HEK293 (cell line): ENCODE data around the gene CLEC1A.

Source experiments
- CTCF ChIA-PET: fragments of 350-600 bp; formaldehyde crosslinking; extraction: SDS; loops from one replicate; lab custom pipeline; 2021; ENCODE audit warnings: antibody characterized with exemption; lab: Yijun Ruan, JAX
- POLR2A ChIA-PET: fragments of 300-600 bp; formaldehyde crosslinking; extraction: SDS; loops from one replicate; lab custom pipeline; 2020; ENCODE audit warnings: antibody characterized with exemption, inconsistent platforms; lab: Yijun Ruan, JAX
- H3K27ac ChIP-seq: fragments of 200-500 bp; sonication (Bioruptor generic); 2 replicates; pipeline ENCODE4 v1.5.1; 2014; ENCODE audit warnings: low read depth, low read length, control low read depth, inconsistent platforms; ENCODE audit errors: extremely low read depth
- H3K36me3 ChIP-seq, 2 experiments: fragments of 200-500 bp in 1 of 2; sonication (Bioruptor generic) in 1 of 2; 1 replicate in 1 of 2; 2 replicates in 1 of 2; pipeline ENCODE4 v1.5.1; 2014 to 2017; ENCODE audit warnings: inconsistent platforms in 2 of 2, low read length in 2 of 2; ENCODE audit not compliant: control insufficient read depth in 2 of 2, insufficient read depth in 1 of 2
- H3K4me1 ChIP-seq: fragments of 200-500 bp; sonication (Bioruptor generic); 2 replicates; pipeline ENCODE4 v1.5.1; 2014; ENCODE audit warnings: mild to moderate bottlenecking, low read length, inconsistent platforms; ENCODE audit not compliant: control insufficient read depth, insufficient read depth
- H3K4me3 ChIP-seq: 2 replicates; pipeline ENCODE4 v1.5.1; 2011; ENCODE audit warnings: low read depth, mild to moderate bottlenecking, control low read depth, low read length, moderate library complexity
- H3K9me3 ChIP-seq: fragments of 200-500 bp; sonication (Bioruptor generic); 2 replicates; pipeline ENCODE4 v1.5.1; 2014; ENCODE audit warnings: low read depth, low read length, inconsistent platforms; ENCODE audit not compliant: control insufficient read depth, insufficient read depth
- HOXC10 ChIP-seq: sonication (generic); formaldehyde crosslinking; IDR thresholded peaks from 2 replicates; pipeline ENCODE4 v1.8.1; 2023; ENCODE audit warnings: mild to moderate bottlenecking, missing genetic modification reagents
- KLF16 ChIP-seq: fragments of 450-650 bp; formaldehyde crosslinking; IDR thresholded peaks from 2 replicates; pipeline ENCODE4 v1.5.1; 2017; ENCODE audit warnings: missing biosample characterization, missing genetic modification characterization
- MEIS1 ChIP-seq: sonication (generic); formaldehyde crosslinking; IDR thresholded peaks from 2 replicates; pipeline ENCODE4 v1.8.1; 2022; ENCODE audit warnings: missing genetic modification reagents, mild to moderate bottlenecking, borderline replicate concordance
- OSR2 ChIP-seq: fragments of 450-650 bp; formaldehyde crosslinking; IDR thresholded peaks from 2 replicates; pipeline ENCODE4 v1.5.1; 2016; ENCODE audit warnings: missing biosample characterization, missing genetic modification characterization
- SALL2 ChIP-seq: fragments of 450-650 bp; formaldehyde crosslinking; IDR thresholded peaks from 2 replicates; pipeline ENCODE4 v1.5.0; 2017; ENCODE audit warnings: missing biosample characterization, mild to moderate bottlenecking, missing genetic modification characterization, borderline replicate concordance
- SETDB1 ChIP-seq: IDR thresholded peaks from one replicate; pipeline ENCODE4 v1.6.1; 2017; ENCODE audit warnings: mild to moderate bottlenecking, low read length, moderate library complexity, mixed read lengths; ENCODE audit not compliant: insufficient read length
- TCF7L2 ChIP-seq: IDR thresholded peaks from 2 replicates; pipeline ENCODE4 v1.6.1; 2011; ENCODE audit warnings: low read depth, mild to moderate bottlenecking, inconsistent platforms, low read length, moderate library complexity, borderline replicate concordance
- ZFP3 ChIP-seq: fragments of 450-650 bp; formaldehyde crosslinking; IDR thresholded peaks from 2 replicates; pipeline ENCODE4 v1.5.1; 2016; ENCODE audit warnings: low read depth, missing biosample characterization, missing genetic modification characterization
- ZNF146 ChIP-seq: fragments of 450-650 bp; formaldehyde crosslinking; IDR thresholded peaks from 2 replicates; pipeline ENCODE4 v1.5.1; 2016; ENCODE audit warnings: missing biosample characterization, missing genetic modification characterization
- ZNF324 ChIP-seq: fragments of 450-650 bp; formaldehyde crosslinking; IDR thresholded peaks from 2 replicates; pipeline ENCODE4 v1.5.1; 2016; ENCODE audit warnings: missing biosample characterization, missing genetic modification characterization
- ZNF433 ChIP-seq: fragments of 450-650 bp; formaldehyde crosslinking; IDR thresholded peaks from 2 replicates; pipeline ENCODE4 v1.5.1; 2016; ENCODE audit warnings: missing biosample characterization, missing genetic modification characterization, low read depth
- ZNF529 ChIP-seq: fragments of 450-650 bp; formaldehyde crosslinking; IDR thresholded peaks from 2 replicates; pipeline ENCODE4 v1.5.1; 2017; ENCODE audit warnings: missing genetic modification characterization, missing biosample characterization; ENCODE audit not compliant: insufficient replicate concordance
- ZNF558 ChIP-seq: fragments of 450-650 bp; formaldehyde crosslinking; IDR thresholded peaks from 2 replicates; pipeline ENCODE4 v1.5.1; 2016; ENCODE audit warnings: missing biosample characterization, missing genetic modification characterization
- ZNF561 ChIP-seq: fragments of 450-650 bp; IDR thresholded peaks from 2 replicates; pipeline ENCODE4 v1.5.1; 2018; ENCODE audit warnings: missing biosample characterization, missing genetic modification characterization, borderline replicate concordance
- ZNF621 ChIP-seq: fragments of 450-650 bp; formaldehyde crosslinking; IDR thresholded peaks from 2 replicates; pipeline ENCODE4 v1.5.1; 2017; ENCODE audit warnings: missing biosample characterization, missing genetic modification characterization
- ZNF776 ChIP-seq: fragments of 450-650 bp; formaldehyde crosslinking; IDR thresholded peaks from 2 replicates; pipeline ENCODE4 v1.5.0; 2017; ENCODE audit warnings: missing biosample characterization, missing genetic modification characterization, borderline replicate concordance
- ZNF830 ChIP-seq: fragments of 450-650 bp; IDR thresholded peaks from 2 replicates; pipeline ENCODE4 v1.5.0; 2018; ENCODE audit warnings: missing biosample characterization, missing genetic modification characterization, low read depth, mild to moderate bottlenecking, moderate library complexity
- ZSCAN30 ChIP-seq: fragments of 450-650 bp; IDR thresholded peaks from 2 replicates; pipeline ENCODE4 v1.5.1; 2018; ENCODE audit warnings: missing biosample characterization, mild to moderate bottlenecking, missing genetic modification characterization, moderate library complexity
- TF ChIP-seq, protein P1 (sequence below): fragments of 450-650 bp; formaldehyde crosslinking; IDR thresholded peaks from 2 replicates; pipeline ENCODE4 v1.5.1; 2016; ENCODE audit warnings: missing biosample characterization, missing genetic modification characterization, borderline replicate concordance
- TF ChIP-seq, protein P2 (sequence below): fragments of 450-650 bp; formaldehyde crosslinking; IDR thresholded peaks from 2 replicates; pipeline ENCODE4 v1.5.1; 2016; ENCODE audit warnings: missing biosample characterization, missing genetic modification characterization
- TF ChIP-seq, protein P3 (sequence below): fragments of 450-650 bp; formaldehyde crosslinking; IDR thresholded peaks from 2 replicates; pipeline ENCODE4 v1.5.1; 2017; ENCODE audit warnings: missing biosample characterization, missing genetic modification characterization
- TF ChIP-seq, protein P4 (sequence below): fragments of 450-650 bp; formaldehyde crosslinking; IDR thresholded peaks from 2 replicates; pipeline ENCODE4 v1.5.1; 2017; ENCODE audit warnings: missing biosample characterization, missing genetic modification characterization

The CLEC1A gene

DNA sequence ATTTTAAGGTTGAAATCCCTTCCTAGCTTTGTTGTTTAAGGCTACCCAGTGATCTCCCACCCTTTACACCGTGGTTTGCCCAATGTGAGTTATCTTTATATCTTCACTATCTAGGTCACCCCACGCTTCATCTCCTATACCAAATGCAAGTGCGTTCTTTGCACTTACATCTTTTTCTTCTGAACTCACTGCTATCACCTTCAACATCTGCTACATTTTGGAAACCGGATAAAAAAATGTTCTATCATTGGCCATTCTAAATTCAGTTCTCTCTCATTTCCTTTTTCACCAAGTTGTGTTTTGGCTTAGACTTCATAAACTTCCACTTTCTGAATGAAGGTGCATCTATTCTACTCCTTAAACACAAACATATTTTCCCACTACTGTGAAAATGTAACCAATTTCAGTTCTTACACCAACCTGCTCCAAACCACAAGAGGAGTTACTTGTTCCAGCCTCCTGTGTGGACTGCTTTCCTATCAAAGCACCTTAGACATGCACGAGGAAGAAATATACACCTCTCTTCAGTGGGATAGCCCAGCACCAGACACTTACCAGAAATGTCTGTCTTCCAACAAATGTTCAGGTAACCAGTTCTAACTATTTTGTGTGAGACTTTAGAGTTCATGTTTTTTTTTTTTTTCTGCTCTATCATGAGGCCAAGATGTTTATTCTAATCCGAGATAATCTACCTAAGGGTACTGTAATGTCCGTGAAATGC lies 46.4 kb downstream of the CLEC1A start:
- Histone ChIP-seq H3K27ac (no peak overlapping the region), H3K4me1 (no peaks in the 10 kb centered on the region), H3K36me3 (no peaks in the 10 kb centered on the region), H3K9me3 (no peaks in the 10 kb centered on the region), H3K4me3 (no peak overlapping the region)
- ChIA-PET POLR2A (no interaction called here), CTCF (interaction anchor here (0.7 kb wide), 1 partner anchor 43 kb away, joined by 4 read pairs; no protein-coding TSS in a partner anchor)
- TF ChIP-seq ZNF324 (tag by site-specific recombination) (no peak), ZNF529 (tag by site-specific recombination) (no peak), OSR2 (no peak), ZNF146 (tag by site-specific recombination) (no peak), SETDB1 (no peak)

DNA sequence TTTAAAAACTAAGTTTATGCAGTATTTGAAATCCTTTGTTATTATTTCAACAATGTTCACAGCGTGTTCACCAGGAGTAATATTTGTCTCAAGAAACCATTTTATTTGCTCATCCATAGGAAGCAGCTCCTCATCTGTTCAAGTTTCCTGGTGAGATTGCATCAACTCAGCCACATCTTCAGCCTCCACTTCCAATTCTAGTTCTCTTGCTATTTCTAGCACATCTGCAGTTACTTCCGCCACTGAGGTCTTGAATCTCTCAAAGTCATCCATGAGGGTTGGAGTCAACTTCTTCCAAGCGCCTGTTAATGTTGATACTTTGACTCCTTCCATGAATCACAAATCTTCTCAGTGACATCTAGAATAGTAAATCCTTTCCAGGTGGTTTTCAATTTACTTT lies 50.3 kb downstream of the CLEC1A start:
- ChIA-PET POLR2A (no interaction called here), CTCF (interaction anchor here (0.7 kb wide), 1 partner anchor 14 kb away, joined by 3 read pairs; no protein-coding TSS in a partner anchor)
- Histone ChIP-seq H3K27ac (no peak overlapping the region), H3K36me3 (no peaks in the 10 kb centered on the region), H3K4me1 (no peaks in the 10 kb centered on the region), H3K9me3 (no peaks in the 10 kb centered on the region), H3K4me3 (no peak overlapping the region)
- TF ChIP-seq, protein P1, sequence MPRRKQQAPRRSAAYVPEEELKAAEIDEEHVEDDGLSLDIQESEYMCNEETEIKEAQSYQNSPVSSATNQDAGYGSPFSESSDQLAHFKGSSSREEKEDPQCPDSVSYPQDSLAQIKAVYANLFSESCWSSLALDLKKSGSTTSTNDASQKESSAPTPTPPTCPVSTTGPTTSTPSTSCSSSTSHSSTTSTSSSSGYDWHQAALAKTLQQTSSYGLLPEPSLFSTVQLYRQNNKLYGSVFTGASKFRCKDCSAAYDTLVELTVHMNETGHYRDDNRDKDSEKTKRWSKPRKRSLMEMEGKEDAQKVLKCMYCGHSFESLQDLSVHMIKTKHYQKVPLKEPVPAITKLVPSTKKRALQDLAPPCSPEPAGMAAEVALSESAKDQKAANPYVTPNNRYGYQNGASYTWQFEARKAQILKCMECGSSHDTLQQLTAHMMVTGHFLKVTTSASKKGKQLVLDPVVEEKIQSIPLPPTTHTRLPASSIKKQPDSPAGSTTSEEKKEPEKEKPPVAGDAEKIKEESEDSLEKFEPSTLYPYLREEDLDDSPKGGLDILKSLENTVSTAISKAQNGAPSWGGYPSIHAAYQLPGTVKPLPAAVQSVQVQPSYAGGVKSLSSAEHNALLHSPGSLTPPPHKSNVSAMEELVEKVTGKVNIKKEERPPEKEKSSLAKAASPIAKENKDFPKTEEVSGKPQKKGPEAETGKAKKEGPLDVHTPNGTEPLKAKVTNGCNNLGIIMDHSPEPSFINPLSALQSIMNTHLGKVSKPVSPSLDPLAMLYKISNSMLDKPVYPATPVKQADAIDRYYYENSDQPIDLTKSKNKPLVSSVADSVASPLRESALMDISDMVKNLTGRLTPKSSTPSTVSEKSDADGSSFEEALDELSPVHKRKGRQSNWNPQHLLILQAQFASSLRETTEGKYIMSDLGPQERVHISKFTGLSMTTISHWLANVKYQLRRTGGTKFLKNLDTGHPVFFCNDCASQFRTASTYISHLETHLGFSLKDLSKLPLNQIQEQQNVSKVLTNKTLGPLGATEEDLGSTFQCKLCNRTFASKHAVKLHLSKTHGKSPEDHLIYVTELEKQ (tag by site-specific recombination): no peak
- TF ChIP-seq ZNF621 (tag by site-specific recombination) (no peak), HOXC10 (CRISPR knock-in tag) (no peak)

DNA sequence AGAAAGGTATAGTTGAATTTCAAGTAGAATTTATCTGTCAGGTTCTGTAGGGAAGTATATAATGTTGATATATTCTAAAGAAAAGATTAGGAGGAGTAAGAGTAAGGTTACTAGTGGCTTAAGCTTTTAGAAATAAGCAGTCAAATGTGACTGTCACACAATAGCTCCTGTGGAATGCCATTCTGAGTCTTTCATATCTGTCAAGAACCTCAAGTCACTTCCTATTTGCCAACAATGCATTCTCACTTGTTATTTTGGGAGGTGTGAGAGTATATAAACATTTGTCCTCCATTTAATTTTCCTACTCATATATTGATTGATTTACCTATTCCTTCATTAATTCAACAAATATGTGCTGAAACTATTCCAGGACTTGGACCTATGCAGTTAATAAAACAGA lies 56.6 kb downstream of the CLEC1A start:
- Histone ChIP-seq H3K27ac (no peak overlapping the region), H3K4me1 (no peaks in the 10 kb centered on the region), H3K9me3 (no peaks in the 10 kb centered on the region), H3K4me3 (no peak overlapping the region), H3K36me3 (no peaks in the 10 kb centered on the region)
- POLR2A ChIA-PET: no interaction called here
- CTCF ChIA-PET: interaction anchor here (0.9 to 1.7 kb wide), 2 partner anchors 32 to 229 kb away, joined by 4 read pairs; partner anchors contain the start of gene CLEC12B
- TF ChIP-seq MEIS1 (CRISPR knock-in tag) (no peak), ZFP3 (tag by site-specific recombination) (no peak), ZNF558 (tag by site-specific recombination) (no peak), ZSCAN30 (tag by site-specific recombination) (no peak), ZNF830 (no peak), ZNF776 (tag by site-specific recombination) (no peak), KLF16 (no peak), TCF7L2 (no peak), SALL2 (tag by site-specific recombination) (no peak), ZNF433 (tag by site-specific recombination) (no peak), ZNF561 (tag by site-specific recombination) (no peak)
- TF ChIP-seq, protein P2, sequence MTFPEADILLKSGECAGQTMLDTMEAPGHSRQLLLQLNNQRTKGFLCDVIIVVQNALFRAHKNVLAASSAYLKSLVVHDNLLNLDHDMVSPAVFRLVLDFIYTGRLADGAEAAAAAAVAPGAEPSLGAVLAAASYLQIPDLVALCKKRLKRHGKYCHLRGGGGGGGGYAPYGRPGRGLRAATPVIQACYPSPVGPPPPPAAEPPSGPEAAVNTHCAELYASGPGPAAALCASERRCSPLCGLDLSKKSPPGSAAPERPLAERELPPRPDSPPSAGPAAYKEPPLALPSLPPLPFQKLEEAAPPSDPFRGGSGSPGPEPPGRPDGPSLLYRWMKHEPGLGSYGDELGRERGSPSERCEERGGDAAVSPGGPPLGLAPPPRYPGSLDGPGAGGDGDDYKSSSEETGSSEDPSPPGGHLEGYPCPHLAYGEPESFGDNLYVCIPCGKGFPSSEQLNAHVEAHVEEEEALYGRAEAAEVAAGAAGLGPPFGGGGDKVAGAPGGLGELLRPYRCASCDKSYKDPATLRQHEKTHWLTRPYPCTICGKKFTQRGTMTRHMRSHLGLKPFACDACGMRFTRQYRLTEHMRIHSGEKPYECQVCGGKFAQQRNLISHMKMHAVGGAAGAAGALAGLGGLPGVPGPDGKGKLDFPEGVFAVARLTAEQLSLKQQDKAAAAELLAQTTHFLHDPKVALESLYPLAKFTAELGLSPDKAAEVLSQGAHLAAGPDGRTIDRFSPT: no peak
- TF ChIP-seq, protein P3, sequence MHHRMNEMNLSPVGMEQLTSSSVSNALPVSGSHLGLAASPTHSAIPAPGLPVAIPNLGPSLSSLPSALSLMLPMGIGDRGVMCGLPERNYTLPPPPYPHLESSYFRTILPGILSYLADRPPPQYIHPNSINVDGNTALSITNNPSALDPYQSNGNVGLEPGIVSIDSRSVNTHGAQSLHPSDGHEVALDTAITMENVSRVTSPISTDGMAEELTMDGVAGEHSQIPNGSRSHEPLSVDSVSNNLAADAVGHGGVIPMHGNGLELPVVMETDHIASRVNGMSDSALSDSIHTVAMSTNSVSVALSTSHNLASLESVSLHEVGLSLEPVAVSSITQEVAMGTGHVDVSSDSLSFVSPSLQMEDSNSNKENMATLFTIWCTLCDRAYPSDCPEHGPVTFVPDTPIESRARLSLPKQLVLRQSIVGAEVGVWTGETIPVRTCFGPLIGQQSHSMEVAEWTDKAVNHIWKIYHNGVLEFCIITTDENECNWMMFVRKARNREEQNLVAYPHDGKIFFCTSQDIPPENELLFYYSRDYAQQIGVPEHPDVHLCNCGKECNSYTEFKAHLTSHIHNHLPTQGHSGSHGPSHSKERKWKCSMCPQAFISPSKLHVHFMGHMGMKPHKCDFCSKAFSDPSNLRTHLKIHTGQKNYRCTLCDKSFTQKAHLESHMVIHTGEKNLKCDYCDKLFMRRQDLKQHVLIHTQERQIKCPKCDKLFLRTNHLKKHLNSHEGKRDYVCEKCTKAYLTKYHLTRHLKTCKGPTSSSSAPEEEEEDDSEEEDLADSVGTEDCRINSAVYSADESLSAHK (tag by site-specific recombination): no peak
- TF ChIP-seq, protein P4, sequence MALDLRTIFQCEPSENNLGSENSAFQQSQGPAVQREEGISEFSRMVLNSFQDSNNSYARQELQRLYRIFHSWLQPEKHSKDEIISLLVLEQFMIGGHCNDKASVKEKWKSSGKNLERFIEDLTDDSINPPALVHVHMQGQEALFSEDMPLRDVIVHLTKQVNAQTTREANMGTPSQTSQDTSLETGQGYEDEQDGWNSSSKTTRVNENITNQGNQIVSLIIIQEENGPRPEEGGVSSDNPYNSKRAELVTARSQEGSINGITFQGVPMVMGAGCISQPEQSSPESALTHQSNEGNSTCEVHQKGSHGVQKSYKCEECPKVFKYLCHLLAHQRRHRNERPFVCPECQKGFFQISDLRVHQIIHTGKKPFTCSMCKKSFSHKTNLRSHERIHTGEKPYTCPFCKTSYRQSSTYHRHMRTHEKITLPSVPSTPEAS (tag by site-specific recombination): no peak
